GM19240 (cell line): Measurements from ENCODE around the gene FBXO47.
"Not testable (repeated sequence)": the region's sequence is repeated elsewhere in the genome, so short reads cannot be mapped to it uniquely, and the experiment has no call there.

Experiments used
- DNase-seq: peaks from one replicate; pipeline ENCODE4 v3.0.0; 2011; ENCODE audit warnings: low spot score; ENCODE audit not compliant: insufficient read length

Gene FBXO47

GRCh38 chr17:38922538-38923297, 44.5 kb downstream of the FBXO47 start:
- DNase-seq = no peak

GRCh38 chr17:38921756-38922411, 45.3 kb downstream of the FBXO47 start:
- DNase-seq = no peak

- DNase-seq = no peak
These were observed 46.6 kb downstream of the FBXO47 start for GRCh38 chr17:38920374-38921291.

- no peak for DNase-seq
These were observed 47.7 kb downstream of the FBXO47 start for GRCh38 chr17:38919316-38920078.

GRCh38 chr17:38918916-38919315, 48.3 kb downstream of the FBXO47 start:
- no peak for DNase-seq

- no peak for DNase-seq
These were observed 48.9 kb downstream of the FBXO47 start for GRCh38 chr17:38918129-38918913.

GRCh38 chr17:38917259-38917658, 49.9 kb downstream of the FBXO47 start:
- no peak for DNase-seq

GRCh38 chr17:38916771-38917170, 50.4 kb downstream of the FBXO47 start:
- no peak for DNase-seq

- no peak for DNase-seq
These were observed 51.6 kb downstream of the FBXO47 start for GRCh38 chr17:38915639-38915995.

- DNase-seq = no peak
These were observed 52.2 kb downstream of the FBXO47 start for GRCh38 chr17:38914741-38915638.

- DNase-seq = no peak
These were observed 54.9 kb downstream of the FBXO47 start for GRCh38 chr17:38912221-38912813.

GRCh38 chr17:38911731-38912081, 55.5 kb downstream of the FBXO47 start:
- DNase-seq = not testable (repeated sequence)

- DNase-seq = no peak
These were observed 56.0 kb downstream of the FBXO47 start for GRCh38 chr17:38911081-38911730.

- DNase-seq = no peak
These were observed 56.9 kb downstream of the FBXO47 start for GRCh38 chr17:38910325-38910724.

- no peak for DNase-seq
These were observed 58.5 kb downstream of the FBXO47 start for GRCh38 chr17:38908676-38909181.

GRCh38 chr17:38907930-38908675, 59.1 kb downstream of the FBXO47 start:
- no peak for DNase-seq

GRCh38 chr17:38906460-38907228, 60.6 kb downstream of the FBXO47 start:
- DNase-seq = no peak
